ENCODE data around the gene ACBD3.

ACBD3 gene

DNA sequence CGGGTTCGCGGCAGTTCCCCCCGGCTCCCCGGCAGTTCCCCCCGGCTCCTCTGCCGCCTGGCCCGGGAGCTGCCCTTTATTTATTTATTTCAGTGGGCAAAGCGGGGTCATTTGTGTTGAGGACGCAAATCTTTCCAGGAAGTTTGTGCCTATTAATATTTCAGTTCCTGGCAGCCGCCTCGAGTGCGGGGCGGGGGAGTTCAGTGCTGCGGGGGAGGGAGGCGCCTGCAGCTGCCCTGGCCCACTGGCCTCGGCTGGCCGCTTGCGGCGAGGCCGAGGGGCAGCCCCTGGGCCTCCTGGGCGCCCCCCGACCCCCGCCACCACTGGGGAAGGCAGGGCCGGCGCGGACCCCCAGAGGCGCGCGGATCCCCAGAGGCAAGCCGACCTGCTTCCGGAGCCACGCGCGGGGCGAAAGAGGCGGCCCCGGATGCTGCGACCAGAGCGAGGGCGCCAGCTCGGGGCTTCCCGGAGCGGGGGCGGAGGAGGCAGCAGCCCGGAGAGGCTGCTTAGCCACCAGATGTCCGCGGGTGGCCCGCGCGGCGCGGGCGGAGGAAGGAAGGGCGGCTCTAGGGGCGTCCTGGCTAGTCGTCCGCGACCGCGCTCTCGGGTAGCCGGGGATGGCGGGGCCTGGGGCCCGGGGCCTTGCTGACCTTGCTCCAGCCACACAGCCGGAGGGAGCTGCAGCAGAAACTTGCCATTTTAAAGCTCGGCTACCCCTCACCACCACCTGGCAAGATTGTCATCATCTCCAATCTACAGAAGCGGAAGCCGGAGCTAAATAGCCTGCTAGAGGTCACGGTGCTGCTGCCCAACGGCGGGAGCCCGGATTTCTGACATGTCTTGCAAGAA lies 76.1 kb downstream of the ACBD3 start:
- DNase-seq = peak; percentile 42

DNA sequence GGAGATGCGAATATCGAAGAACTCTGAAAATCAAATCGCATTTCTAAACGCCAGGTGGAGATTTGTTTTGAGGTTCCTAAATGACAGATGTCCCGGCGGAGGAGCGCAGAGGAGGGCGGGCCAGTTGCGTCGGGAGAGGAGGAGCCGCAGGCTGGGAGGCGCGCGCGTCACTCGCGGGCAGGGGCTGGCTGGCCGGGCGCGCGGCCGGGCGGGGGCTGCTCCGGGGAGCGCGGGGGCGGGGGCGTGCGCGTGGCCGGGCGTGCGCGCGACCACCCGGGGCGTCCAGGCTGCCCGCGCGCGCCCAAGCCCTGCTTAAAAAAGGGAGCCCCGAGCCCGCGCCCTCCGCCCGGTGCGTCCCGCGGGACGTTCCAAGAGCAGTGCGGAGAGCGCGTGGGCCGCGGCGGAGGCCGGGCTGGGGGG lies 76.7 kb downstream of the ACBD3 start:
- peak; percentile 83 for DNase-seq

- DNase-seq = no peak
Observed at GRCh38 chr1:226108935-226109828, 77.4 kb downstream of the ACBD3 start.

DNA sequence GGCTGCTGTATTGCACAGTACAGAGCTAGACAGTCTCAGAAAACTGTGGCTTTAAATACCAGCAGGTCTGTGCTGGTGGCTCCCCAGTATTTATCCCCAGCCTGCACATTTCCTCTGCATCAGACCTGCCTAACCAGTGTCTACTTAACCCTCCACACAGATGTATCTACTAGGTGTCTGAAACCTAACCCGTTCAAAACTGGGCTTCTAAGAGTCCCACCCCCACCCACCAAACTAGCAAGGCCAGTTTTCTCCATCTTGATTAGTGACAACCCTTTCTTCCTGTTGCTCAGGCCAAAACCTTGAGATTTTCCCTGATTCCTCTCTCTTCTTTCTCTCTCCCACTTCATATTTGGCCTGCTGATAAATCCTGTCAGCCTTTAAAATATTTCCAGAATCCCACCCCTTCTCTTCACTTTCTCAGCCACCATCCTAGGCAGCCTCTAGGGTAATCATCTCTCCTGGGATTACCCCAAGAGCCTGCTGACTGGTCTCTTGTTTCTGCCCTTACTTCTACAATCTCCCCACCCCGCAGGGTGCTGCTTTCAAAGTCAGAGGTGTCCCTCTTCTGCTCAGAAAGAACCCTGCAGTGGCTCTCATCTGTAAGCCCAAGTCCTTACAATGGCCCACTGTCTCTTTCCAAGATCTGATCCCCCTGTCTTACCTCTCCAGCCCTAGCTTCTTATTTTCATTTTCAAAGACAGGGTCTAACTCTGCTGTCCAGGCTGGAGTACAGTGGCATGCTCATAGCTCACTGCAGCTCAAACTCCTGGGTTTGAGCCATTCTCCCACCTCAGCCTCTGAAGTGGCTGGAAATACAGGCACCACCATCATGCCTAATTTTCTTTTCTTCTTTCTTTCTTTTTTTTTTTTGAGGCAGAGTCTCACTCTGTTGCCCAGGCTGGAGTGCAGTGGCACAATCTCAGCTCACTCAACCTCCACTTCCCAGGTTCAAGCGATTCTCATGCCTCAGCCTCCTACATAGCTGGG lies 78.8 kb downstream of the ACBD3 start:
- no peak for DNase-seq

DNA sequence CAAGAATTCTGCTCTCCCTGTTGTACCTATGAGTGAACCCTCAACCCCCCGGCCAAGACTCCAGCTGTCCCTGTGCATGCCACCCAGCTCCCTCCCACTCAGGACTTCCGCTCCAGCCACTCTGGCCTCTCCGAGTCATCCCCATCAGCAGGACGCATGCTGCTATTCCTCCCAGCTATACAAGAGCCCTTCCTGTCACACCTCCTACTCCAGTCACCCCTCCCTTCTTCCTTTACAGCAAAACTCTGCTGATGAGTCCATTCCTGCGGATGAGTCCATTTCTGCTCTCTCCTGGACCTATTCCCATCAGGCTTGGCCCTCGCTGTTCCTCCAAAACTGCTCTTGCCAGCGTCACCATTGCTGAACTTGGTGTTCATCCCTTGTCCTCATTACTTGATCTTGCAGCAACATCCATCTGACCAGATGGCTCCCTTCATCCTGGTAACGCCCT lies 81.8 kb downstream of the ACBD3 start:
- DNase-seq = no peak

- DNase-seq = peak; percentile 36
Observed at GRCh38 chr1:226100436-226101391, 85.8 kb downstream of the ACBD3 start.

DNA sequence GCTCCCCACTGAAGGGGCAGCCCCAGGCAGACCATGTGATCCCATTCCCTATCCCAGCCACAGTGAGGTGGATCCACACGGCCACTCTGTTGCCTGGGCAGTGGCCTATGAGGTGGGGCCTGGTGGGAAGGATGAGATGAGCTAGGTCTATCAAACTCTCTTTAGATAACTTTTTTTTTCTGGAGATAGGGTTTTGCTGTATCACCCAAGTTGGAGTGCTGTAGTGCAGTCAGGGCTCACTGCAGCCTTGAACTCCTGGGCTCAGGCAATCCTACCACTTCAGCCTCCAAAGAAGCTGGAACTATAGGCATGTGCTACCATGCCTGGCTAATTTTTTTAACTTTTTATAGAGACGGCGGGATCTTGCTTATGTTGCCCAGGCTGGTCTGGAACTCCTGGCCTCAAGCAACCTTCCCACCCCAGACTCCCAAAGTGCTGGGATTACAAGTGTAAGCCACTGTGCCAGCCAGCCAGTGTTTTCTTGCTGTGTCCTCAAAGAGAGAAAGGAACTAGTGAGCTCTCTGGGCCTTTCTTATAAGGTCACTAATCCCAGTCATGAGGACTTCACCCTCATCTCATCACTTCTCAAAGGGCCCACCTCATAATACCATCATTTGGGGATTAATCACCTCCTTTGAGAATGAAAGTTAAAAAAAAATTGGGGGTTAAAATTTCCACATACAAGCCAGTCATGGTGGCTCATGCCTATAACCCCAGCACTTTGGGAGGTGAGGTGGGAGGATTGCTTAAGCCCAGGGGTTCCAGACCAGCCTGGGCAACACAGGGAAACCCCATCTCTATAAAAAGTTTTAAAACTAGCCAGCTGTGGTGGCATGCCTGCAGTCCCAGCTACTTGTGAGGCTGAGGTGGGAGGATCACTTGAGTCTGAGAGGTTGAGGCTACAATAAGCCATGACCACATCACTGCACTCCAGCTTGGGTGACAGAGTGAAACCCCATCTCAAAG lies 87.4 kb downstream of the ACBD3 start:
- DNase-seq = no peak

GRCh38 chr1:226097866-226098625 lies 88.5 kb downstream of the ACBD3 start:
- DNase-seq = peak; percentile 69

GRCh38 chr1:226095286-226095685 lies 91.3 kb downstream of the ACBD3 start:
- no peak for DNase-seq
